GM12875 (cell line): ENCODE data around the gene DCAF12.

Experiments used
- H3K4me3 ChIP-seq: one replicate; pipeline ENCODE4 v1.5.1; 2011; ENCODE audit warnings: low read depth, low read length, control low read depth
- TF ChIP-seq, protein P1 (sequence below): IDR thresholded peaks from 2 replicates; pipeline ENCODE4 v1.5.1; 2011; ENCODE audit warnings: low read depth, mild to moderate bottlenecking, control low read depth, inconsistent platforms, low read length, moderate library complexity, borderline replicate concordance; ENCODE audit not compliant: insufficient read depth

The DCAF12 gene

GRCh38 chr9:34126207-34127034 lies at the start of gene DCAF12:
Gene DCAF12 (minus strand): TSS chr9:34126698. CDS start chr9:34126431, 267 bp downstream.
- TF ChIP-seq, protein P1, sequence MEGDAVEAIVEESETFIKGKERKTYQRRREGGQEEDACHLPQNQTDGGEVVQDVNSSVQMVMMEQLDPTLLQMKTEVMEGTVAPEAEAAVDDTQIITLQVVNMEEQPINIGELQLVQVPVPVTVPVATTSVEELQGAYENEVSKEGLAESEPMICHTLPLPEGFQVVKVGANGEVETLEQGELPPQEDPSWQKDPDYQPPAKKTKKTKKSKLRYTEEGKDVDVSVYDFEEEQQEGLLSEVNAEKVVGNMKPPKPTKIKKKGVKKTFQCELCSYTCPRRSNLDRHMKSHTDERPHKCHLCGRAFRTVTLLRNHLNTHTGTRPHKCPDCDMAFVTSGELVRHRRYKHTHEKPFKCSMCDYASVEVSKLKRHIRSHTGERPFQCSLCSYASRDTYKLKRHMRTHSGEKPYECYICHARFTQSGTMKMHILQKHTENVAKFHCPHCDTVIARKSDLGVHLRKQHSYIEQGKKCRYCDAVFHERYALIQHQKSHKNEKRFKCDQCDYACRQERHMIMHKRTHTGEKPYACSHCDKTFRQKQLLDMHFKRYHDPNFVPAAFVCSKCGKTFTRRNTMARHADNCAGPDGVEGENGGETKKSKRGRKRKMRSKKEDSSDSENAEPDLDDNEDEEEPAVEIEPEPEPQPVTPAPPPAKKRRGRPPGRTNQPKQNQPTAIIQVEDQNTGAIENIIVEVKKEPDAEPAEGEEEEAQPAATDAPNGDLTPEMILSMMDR: no peak
- peak within 1 kb of the TSS; percentile 74 for H3K4me3 ChIP-seq

GRCh38 chr9:34176089-34176488 lies 49.6 kb upstream of the DCAF12 start:
- TF ChIP-seq, protein P1: no peak
- H3K4me3 ChIP-seq: no peak overlapping the region

DNA sequence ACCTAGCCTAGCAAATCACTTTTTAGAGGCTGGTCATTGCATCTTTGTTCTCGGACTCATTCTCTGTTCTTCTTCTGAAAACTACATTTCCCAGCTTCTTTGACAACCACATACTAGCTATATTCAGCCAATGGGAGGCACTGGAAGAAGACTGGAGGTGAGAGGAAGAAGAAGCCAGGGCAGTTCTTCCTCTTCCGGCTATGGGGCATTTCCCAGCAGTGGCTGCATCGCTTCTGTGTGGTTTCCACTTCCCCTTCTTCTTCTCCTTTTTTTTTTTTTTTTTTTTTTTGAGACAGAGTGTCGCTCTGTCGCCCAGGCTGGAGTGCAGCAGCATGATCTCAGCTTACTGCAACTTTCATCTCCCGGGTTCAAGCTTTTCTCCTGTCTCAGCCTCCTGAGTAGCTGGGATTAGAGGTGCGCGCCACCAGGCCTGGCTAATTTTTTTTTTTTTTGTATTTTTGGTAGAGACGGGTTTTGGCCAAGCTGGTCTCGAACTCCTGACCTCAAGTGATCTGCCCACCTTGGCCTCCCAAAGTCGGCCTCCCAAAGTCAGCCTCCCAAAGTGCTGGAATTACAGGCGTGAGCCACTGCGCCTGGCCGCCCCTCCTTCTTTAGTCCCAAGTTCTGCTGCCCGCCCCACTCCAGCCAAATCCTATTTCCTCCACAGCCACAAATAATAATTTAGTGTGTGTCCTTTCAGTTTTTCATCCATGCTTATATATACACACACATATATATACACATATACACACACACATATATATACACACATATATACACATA lies 45.4 kb upstream of the DCAF12 start:
- TF ChIP-seq, protein P1: no peak
- H3K4me3 ChIP-seq: no peak overlapping the region

- TF ChIP-seq, protein P1: no peak
- H3K4me3 ChIP-seq: no peak overlapping the region
Observed at GRCh38 chr9:34170237-34170991, 43.9 kb upstream of the DCAF12 start.

DNA sequence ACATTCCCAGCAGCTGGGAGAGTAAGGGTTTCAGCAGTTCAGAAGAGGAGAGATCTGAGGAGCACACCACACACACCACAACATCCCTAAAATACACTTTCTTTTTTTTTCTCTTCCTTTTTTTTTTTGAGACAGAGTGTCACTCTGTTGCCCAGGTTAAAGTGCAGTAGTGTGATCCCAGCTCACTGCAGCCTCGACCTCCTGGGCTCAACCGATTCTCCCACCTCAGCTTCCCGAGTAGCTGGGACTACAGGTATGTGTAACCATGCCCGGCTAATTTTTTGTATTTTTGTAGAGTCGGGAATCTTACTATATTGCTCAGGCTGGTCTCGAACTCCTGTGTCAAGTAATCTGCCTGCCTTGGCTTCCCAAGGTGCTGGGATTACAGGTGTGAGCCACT lies 42.6 kb upstream of the DCAF12 start:
- TF ChIP-seq, protein P1: no peak
- no peak overlapping the region for H3K4me3 ChIP-seq

DNA sequence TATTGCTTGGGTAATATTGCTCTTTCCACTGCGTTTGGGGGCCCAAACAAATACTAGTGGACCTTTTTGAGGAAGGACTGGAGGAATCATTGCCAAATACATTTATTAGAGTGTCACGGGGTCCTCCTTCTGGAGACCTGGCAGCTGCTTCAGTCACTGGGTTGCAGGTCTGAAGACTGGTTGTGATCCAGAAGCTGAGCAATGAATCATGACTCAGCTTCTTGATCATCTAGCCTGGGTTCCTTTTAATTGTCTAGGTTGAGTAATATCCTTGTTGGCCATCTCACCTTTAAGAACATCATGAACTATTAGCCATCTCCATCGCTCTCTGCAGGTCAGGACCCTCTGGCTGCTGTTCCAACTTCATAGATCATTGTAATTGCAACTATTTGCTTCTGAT lies 36.9 kb upstream of the DCAF12 start:
- TF ChIP-seq, protein P1: no peak
- no peak overlapping the region for H3K4me3 ChIP-seq
